ENCODE results near the gene ZSWIM5.
"Not testable (repeated sequence)": the region's sequence is repeated elsewhere in the genome, so short reads cannot be mapped to it uniquely, and the experiment has no call there.

The ZSWIM5 gene

GRCh38 chr1:45205910-45206721 lies at the start of gene ZSWIM5:
Gene ZSWIM5 (minus strand): TSS chr1:45206605. CDS start chr1:45206350, 255 bp downstream.
- peak; percentile 25; the same call in 1 of the 2 replicates for TF ChIP-seq POLR2A (IDR thresholded peaks at IDR 0.05; ENCODE audit: low read depth, low read length)
- DNase-seq (ENCODE audit: insufficient read length, low spot score) (peak; percentile 66), FAIRE-seq (no peak)

DNA sequence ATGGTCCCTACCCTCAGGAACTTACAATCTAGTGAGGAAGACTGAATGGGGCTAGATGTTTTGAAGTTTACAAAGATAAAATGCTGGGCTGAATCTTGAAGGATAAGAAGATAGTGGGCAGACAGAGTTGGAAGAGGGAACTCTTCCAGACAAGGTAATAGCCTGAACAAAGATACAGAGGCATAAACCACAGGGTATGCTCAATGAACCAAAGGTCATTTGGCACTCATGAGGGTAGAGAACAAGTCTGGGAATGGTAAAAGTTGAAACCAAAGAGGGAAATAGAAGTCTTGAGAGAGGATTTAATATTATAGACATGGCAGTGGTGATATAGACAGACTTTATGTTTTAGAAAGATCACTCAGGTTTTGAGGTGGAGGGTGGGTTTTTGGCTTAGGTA lies 48.1 kb upstream of the ZSWIM5 start:
- no peak for TF ChIP-seq POLR2A (IDR thresholded peaks at IDR 0.05; ENCODE audit: low read depth, low read length)
- DNase-seq (ENCODE audit: insufficient read length, low spot score): no peak
- FAIRE-seq: no peak

GRCh38 chr1:45250544-45250943 lies 44.1 kb upstream of the ZSWIM5 start:
- FAIRE-seq (no peak), DNase-seq (ENCODE audit: insufficient read length, low spot score) (no peak)
- TF ChIP-seq POLR2A (IDR thresholded peaks at IDR 0.05; ENCODE audit: low read depth, low read length): no peak

GRCh38 chr1:45248004-45248403 lies 41.6 kb upstream of the ZSWIM5 start:
- FAIRE-seq; DNase-seq (ENCODE audit: insufficient read length, low spot score): not testable (repeated sequence)

DNA sequence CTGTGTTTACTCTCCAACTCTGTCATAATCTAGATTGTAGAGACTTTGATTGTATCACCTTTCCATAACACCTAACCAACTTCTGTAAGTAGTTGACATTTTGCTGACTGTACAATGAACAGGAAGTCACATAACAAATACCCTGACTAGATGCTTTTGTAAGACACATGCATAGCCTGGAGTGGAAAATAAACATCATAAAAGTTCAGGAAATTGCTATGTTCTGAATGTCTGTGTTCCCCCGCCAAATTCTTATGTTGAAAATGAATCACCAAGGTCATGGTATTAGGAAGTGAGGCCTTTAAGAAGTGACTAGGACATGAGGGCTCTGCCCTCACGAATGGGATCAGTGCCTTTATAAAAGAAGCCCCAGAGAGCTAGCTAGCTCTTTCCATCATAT lies 40.4 kb upstream of the ZSWIM5 start:
- DNase-seq (ENCODE audit: insufficient read length, low spot score) (no peak), FAIRE-seq (peak; percentile 61)
- no peak for TF ChIP-seq POLR2A (IDR thresholded peaks at IDR 0.05; ENCODE audit: low read depth, low read length)

DNA sequence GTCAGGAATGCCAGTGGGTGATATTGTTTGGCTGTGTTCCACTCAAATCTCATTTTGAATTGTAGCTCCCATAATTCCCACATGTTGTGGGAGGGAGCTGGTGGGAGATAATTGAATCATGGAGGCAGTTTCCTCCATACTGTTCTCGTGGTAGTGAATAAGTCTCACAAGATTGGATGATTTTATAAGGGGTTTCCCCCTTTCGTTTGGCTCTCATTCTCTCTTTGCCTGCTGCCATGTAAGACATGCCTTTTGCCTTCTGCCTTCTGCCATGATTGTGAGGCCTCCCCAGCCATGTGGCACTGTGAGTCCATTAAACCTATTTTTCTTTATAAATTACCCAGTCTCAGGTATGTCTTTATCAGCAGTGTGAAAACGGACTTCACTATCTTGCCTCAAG lies 40.0 kb upstream of the ZSWIM5 start:
- FAIRE-seq; DNase-seq (ENCODE audit: insufficient read length, low spot score): not testable (repeated sequence)

- no peak for TF ChIP-seq POLR2A (IDR thresholded peaks at IDR 0.05; ENCODE audit: low read depth, low read length)
- FAIRE-seq: no peak
- DNase-seq (ENCODE audit: insufficient read length, low spot score): no peak
These were observed 38.3 kb upstream of the ZSWIM5 start for GRCh38 chr1:45244660-45245059.

GRCh38 chr1:45243476-45244343 lies 37.3 kb upstream of the ZSWIM5 start:
- no peak for TF ChIP-seq POLR2A (IDR thresholded peaks at IDR 0.05; ENCODE audit: low read depth, low read length)
- FAIRE-seq (no peak), DNase-seq (ENCODE audit: insufficient read length, low spot score) (no peak)

DNA sequence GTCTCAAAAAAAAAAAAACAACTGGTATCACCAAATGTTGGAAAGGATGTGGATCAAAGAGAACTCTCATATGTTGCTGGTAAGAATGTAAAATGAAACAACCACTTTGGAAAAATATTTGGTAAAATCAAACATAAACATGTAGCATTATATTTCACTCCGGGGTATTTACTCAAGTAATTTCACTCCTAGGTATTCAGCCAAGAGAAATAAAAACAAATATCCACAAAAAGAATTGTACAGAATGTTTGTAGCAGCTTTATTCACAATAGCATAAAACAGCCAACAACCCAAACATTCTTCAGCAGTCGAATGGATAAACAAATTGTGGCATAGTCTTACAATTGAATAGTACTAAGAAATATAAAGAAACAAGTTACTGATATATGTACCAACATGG lies 32.4 kb upstream of the ZSWIM5 start:
- DNase-seq (ENCODE audit: insufficient read length, low spot score): no peak
- no peak for FAIRE-seq
- TF ChIP-seq POLR2A (IDR thresholded peaks at IDR 0.05; ENCODE audit: low read depth, low read length): no peak

GRCh38 chr1:45236136-45236535 lies 29.7 kb upstream of the ZSWIM5 start:
- no peak for DNase-seq (ENCODE audit: insufficient read length, low spot score)
- no peak for TF ChIP-seq POLR2A (IDR thresholded peaks at IDR 0.05; ENCODE audit: low read depth, low read length)
- FAIRE-seq: no peak

- DNase-seq (ENCODE audit: insufficient read length, low spot score) (no peak), FAIRE-seq (no peak)
- no peak for TF ChIP-seq POLR2A (IDR thresholded peaks at IDR 0.05; ENCODE audit: low read depth, low read length)
These were observed 24.1 kb upstream of the ZSWIM5 start for GRCh38 chr1:45230537-45230936.

DNA sequence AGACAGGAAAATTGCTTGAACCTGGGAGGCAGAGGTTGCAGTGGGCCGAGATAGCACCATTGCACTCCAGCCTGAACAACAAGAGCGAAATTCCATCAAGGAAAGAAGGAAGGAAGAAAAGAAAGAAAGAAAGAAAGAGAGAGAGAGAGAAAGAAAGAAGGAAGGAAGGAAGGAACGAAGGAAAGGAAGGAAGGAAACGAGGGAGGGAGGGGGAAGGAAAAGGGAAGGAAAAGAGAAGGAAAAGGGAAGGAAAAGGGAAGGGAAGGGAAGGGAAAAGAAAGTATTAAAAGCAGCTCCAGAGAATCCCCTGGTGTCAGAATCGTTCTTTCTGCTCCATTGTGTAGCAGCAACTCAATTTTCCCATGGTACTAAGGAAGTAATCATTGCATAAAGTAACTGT lies 19.2 kb upstream of the ZSWIM5 start:
- DNase-seq (ENCODE audit: insufficient read length, low spot score): no peak
- FAIRE-seq: no peak
- TF ChIP-seq POLR2A (IDR thresholded peaks at IDR 0.05; ENCODE audit: low read depth, low read length): no peak

DNA sequence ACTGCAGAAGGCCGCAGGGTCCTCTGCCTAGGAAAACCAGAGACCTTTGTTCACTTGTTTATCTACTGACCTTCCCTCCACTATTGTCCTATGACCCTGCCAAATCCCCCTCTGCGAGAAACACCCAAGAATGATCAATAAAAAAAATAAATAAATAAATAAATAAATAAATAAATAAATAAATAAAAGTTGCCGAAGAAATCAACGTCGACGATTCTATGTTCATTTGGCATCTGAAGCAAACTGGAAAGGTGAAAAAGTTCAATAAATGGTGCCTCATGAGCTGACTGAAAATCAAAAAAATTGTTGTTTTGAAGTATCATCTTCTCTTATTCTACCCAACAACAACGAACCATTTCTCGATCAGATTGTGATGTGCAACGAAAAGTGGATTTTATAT lies 17.3 kb upstream of the ZSWIM5 start:
- FAIRE-seq; DNase-seq (ENCODE audit: insufficient read length, low spot score): not testable (repeated sequence)

DNA sequence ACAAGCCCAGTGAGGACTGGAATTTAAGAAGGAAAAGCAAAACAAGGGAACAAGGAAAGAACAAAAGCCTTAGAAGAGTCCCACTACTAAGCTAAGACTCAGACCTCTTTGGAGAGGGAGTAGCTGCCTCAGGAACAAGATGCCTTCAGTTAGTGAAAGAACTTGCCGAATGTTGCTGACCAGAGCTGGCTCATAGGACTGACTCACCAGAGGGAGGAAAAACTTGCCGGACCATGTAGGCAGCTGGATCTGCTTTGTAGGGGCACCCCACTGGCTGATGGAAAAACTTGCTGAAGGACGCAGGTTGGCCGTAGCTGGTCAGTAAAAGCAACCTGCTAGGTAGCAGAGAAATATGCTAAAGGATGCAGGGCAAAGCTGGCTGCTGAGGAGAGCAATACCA lies 15.3 kb upstream of the ZSWIM5 start:
- DNase-seq (ENCODE audit: insufficient read length, low spot score): no peak
- no peak for TF ChIP-seq POLR2A (IDR thresholded peaks at IDR 0.05; ENCODE audit: low read depth, low read length)
- no peak for FAIRE-seq

DNA sequence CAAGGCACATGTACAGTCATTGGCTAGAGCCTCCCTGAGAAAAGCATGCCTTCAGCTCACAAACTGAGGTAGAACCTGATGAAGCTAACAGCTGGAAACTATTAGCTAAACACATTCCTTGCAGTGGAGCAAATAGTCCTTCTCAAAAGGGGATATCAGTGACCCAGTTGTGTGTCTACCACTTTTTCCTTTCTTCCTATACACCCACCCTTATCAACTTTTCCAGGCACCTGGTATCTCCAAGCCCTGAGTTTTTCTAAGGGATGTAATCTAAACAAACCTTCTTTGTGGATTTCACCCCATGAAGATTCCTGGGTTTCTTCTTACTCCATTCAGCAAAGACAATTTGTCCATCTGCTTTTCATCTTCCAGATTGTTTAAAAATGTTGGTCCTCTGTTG lies 10.5 kb upstream of the ZSWIM5 start:
- TF ChIP-seq POLR2A (IDR thresholded peaks at IDR 0.05; ENCODE audit: low read depth, low read length): no peak

More for the DNA sequence above, 10.5 kb upstream of the ZSWIM5 start:
- DNase-seq (ENCODE audit: insufficient read length, low spot score) (no peak), FAIRE-seq (no peak)
